GM19452 (cell line): ENCODE data around the gene TFIP11.
"Not testable (repeated sequence)": the region's sequence is repeated elsewhere in the genome, so short reads cannot be mapped to it uniquely, and the experiment has no call there.

Experiments used
- ATAC-seq: cut with Tn5 transposase; IDR thresholded peaks from one replicate; pipeline ENCODE4 v1.9.1; 2021; ENCODE audit not compliant: unreplicated experiment

Gene TFIP11

GRCh38 chr22:26541167-26541819, 29.0 kb upstream of the TFIP11 start:
- ATAC-seq, result no peak

GRCh38 chr22:26540119-26540518, 27.8 kb upstream of the TFIP11 start:
- no peak for ATAC-seq

- no peak for ATAC-seq
These were observed 24.5 kb upstream of the TFIP11 start for GRCh38 chr22:26536762-26537134.

DNA sequence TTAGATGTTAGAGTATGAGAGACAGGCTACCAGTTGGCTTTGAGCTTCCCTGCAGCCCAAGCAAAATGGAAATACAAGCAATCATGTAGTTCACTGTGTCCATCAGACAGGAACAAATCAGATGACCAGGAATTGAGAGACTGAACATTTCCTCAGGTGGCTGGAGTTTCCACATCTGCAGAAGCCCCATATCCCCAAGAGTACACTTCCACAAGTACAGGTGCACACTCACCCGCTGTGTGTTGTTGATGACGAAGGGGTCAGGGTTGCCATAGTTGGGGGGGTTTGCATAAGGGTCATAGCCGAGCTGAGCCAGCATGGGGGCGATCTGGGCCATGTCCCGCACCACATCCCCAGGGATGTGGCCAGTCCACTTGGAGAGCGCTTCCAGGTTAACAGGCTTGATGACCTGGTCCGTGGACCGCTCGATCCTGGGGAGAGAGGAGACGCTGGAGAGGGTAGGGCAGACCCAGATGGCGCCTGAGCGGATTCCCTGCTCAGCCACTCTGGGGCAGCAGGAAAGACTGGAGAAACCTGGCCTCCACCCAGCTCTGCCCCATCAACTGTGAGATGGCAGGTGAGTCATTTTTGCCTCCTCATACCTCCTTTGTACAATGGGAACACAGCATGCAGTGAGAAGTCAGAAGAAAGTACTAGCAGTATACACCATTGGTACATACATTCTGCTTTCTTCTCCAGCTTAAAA, 23.9 kb upstream of the TFIP11 start:
- ATAC-seq, result no peak

DNA sequence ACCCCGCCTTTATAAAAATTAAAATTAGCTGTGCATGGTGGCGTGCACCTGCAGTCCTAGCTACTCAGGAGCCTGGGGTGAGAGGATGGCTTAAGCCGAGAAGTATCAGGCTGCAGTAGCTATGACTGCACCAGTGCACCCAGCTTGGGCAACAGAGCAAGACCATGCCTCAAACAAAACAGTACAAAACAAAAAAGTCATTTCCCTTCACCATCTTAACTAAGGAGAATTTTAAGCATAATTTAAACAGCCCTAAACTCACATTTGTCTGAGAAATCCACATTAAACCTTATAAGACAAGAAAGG, 23.3 kb upstream of the TFIP11 start:
- ATAC-seq, result no peak

GRCh38 chr22:26534874-26535602, 22.8 kb upstream of the TFIP11 start:
- ATAC-seq, result no peak

DNA sequence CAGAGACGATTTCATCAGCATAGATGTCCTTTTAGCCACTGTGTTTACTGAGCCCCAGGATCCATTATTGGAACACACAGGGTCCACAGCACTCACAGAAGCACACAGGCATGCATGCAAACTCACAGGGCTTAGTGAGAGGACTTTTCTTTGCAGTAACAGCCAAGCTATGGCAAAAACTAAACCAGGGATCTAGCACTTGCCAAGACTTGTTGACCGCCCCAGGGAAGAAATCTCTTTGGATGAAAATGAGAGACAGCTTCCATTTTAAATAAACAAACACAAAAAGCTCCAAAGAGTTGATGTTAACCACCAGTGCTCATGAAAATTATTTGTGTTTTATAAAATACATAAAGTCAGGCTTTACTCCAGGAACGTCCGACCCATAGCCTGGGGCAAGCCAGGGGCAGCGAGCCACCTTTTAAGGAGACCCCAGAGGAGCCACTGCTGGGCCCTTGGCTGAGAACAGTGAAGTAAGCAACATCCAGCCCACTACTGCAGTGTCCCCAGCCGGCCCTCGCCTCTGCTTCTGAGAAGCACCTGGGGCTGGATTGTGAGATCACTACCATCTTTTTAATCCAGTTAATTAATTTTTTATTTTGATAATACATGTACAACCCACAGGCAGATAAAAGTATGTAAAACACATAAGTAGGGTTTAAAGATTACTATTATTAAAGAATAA, 22.0 kb upstream of the TFIP11 start:
- ATAC-seq, result no peak

- no peak for ATAC-seq
These were observed 17.1 kb upstream of the TFIP11 start for GRCh38 chr22:26529345-26529744.

- not testable (repeated sequence) for ATAC-seq
These were observed 16.2 kb upstream of the TFIP11 start for GRCh38 chr22:26528518-26528917.

DNA sequence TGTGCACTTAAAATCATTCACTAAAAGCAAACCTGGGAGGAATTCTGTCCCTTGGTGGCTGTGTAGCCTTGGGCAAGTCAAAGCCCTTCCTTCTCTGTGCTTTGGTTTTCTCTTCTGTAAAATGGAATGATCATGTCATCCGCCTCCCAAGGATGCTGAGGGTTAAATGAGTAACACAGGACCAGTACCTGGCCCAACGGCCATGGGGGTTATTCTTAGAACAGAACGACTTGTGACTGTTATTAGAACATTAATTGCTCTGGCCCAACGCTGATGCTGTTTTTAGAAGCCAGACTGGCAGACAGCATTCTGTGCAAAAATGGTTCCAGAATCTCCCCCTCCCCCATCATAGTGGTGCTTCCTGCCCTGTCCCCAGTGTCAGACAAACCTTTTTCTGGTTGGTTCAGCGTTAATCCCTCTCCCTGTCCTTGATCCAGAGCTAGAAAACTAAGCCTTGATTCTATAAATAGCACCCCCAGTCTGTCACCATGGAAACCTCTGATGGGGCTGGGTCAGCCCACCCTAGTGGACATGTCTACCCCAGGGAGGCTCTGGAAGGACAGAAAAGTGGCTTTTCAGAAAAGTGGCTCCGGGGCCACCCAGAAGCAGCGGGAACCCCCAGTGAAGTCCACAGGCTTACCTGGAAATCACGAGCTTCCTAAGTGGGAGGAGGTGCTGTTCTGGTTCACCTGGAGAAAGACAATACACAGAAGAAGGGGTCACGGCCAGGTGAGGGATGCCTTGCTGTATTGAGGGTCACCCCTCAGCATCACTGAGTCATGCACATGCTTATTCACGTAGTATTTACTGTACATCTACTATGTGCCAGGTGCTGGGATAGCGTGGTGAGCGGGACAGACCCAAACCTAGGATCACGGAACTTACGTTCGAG, 15.5 kb upstream of the TFIP11 start:
- no peak for ATAC-seq

GRCh38 chr22:26527167-26527566, 14.9 kb upstream of the TFIP11 start:
- no peak for ATAC-seq

DNA sequence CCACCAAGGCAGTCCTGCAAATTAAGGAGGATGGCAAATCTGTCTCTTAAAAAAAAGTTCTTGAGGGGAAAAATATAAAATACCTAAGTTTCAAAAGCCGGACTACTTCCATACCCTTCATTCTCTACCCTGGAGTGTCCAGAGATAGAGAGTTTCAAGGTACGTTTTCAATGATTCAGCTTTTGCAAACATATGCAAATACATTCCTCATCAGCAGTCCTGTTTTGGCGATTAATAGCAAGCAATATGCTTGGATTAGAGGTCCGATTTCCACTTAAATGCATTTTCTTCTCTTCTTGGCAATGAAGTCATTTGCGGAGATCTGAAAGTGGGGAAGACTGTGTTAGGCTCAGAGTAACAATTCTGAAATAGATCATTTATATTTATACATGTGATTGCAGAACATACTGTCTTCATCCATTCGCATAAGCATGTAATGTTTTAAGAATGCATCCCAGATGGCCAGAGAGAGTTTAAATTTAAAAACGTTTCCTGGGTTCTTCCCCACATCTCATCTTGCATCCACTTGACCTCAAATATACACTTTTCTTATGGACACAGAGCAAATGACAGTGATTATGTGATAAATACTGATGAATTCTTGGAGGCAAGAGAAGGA, 13.8 kb upstream of the TFIP11 start:
- ATAC-seq, result no peak

DNA sequence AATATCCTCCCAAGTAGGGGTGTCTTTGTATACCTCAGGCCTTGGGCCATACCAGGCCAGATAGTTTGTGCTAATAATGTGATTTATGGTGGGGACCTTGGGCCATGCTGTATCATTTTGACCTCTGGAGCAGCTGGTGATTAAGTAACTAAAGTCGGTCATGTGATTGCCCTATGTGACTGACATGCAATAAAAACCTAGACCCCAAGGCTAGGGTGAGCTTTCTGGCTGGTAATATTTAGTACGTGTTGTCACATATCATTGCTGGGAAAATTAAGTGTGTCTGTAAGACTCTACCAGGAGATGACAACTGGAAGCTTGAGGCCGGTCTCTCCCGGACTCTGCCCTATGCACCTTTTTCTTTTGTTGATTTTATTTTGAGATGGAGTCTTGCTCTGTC, 12.6 kb upstream of the TFIP11 start:
- no peak for ATAC-seq

- ATAC-seq, result no peak
These were observed 10.3 kb upstream of the TFIP11 start for GRCh38 chr22:26522592-26522991.

GRCh38 chr22:26522012-26522411, 9.7 kb upstream of the TFIP11 start:
- no peak for ATAC-seq

DNA sequence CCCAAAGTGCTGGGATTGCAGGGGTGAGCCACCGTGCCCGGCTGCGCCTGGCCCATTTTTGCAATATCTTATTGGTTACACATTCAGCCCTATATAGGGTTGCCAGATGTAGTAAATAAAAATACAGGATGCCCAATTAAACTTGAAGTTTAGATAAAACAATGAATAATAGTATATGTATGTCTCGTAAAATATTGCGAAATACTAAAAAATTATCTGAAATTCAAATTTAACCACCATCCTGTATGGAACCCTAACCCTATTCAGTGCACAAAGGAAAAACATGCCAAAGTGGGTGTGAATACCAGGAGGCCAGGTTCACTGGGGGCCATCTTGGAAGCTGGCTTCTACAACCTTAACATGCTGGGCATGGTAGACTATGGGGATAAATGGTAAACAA, 5.2 kb upstream of the TFIP11 start:
- ATAC-seq, result no peak

GRCh38 chr22:26516503-26516902, 4.2 kb upstream of the TFIP11 start:
- no peak for ATAC-seq

- no peak for ATAC-seq
These were observed 3.7 kb upstream of the TFIP11 start for GRCh38 chr22:26515931-26516330.

GRCh38 chr22:26514419-26515161, 2.3 kb upstream of the TFIP11 start:
- ATAC-seq, result no peak

DNA sequence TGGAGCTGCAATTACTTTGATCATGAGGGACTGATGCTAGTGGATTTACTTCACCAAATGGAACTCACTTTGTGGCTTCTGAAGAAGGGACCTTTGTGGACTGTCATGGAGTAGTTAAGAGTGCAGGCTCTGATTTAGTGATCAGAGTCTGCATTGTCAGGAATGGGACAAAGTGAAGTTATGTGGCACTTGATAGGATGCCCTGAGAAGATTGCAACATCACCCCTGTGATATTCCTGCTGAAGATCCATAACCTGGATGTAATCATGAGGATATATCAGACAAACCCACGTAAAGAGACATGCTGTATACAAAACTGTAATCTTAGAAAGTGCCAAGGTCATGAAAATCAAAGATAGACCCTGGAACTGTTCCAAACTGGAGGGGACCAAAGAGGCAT, 1.6 kb upstream of the TFIP11 start:
- ATAC-seq, result no peak
